ENCODE results near the gene SYTL3. TPM values are rescaled to one million over a fixed set of nuclear protein-coding genes. Genes with fewer than 3 reads are reported as not detected.

Gene SYTL3
- total and polyA plus RNA-seq, 9 of the 15 experiments (the other 6 are each of a cell fraction or from before 2014, with no cell fraction given): 0.04 to 0.46 (median 0.17) TPM; not detected in 1

DNA sequence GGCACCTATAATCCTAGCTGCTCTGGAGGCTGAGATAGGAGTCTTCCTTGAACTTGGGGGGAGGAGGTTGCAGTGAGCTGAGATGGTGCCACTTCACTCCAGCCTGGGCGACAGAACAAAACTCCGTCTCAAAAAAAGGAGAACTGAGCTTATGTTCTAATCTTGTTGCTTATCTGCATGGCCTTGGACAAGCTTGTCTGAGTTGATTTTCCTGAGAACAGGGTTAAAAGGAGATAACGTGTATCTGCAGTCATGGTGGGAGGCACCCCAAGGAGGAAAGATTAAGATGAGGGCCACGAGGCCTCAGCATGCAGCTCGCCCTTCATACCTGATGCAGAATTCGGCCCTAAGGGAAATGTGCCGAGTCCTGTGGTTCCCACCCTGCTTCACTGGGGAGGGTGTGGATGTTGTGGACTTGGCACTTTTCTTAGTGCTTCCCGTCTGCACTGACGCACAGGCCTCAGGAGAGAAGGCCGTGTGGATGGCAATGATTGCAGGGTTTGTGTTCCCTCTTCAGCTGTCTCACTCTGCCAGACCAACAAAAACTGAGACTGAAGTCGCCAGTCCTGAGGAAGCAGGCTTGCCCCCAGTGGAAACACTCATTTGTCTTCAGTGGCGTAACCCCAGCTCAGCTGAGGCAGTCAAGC lies 113.1 kb downstream of the SYTL3 start (continued):
- TF ChIP-seq RCOR1 (IDR thresholded peaks at IDR 0.05; ENCODE audit: borderline replicate concordance in 1 of 2, low read depth in 2 of 2, low read length in 2 of 2) (peak; percentile 83 to 99; a peak in 3 of 4 replicates), CREB1 (IDR thresholded peaks at IDR 0.05) (no peak; the same call in 1 of the 2 replicates), CREB1 (CRISPR knock-in tag; IDR thresholded peaks at IDR 0.05) (peak; percentile 33; the same call in 1 of the 2 replicates), ATF7 (IDR thresholded peaks at IDR 0.05) (peak; percentile 73), ZNF175 (CRISPR knock-in tag; IDR thresholded peaks at IDR 0.05; ENCODE audit: low read depth) (peak; percentile 6; the same call in 1 of the 2 replicates), ZNF24 (IDR thresholded peaks at IDR 0.05) (peak; percentile 47; the same call in 1 of the 2 replicates), POLR2G (IDR thresholded peaks at IDR 0.05; ENCODE audit: low read depth, low read length) (no peak), ZNF449 (CRISPR knock-in tag; IDR thresholded peaks at IDR 0.05) (peak; percentile 67; the same call in 1 of the 2 replicates), CBX5 (IDR thresholded peaks at IDR 0.05; ENCODE audit: borderline replicate concordance, low read depth) (no peak; the same call in 1 of the 2 replicates), SIX5 (IDR thresholded peaks at IDR 0.05; ENCODE audit: borderline replicate concordance in 1 of 2, insufficient read depth in 1 of 2, low read depth in 1 of 2, low read length in 2 of 2) (no peak), KLF13 (tag; IDR thresholded peaks at IDR 0.05; ENCODE audit: borderline replicate concordance, low read depth) (peak; percentile 57; the same call in 1 of the 2 replicates), EP400 (IDR thresholded peaks at IDR 0.05) (no peak; the same call in 1 of the 2 replicates), TCF7L2 (IDR thresholded peaks at IDR 0.05; ENCODE audit: low read depth, low read length) (no peak), ZEB2 (IDR thresholded peaks at IDR 0.05) (peak; percentile 89), RBM14 (IDR thresholded peaks at IDR 0.05; ENCODE audit: borderline replicate concordance, insufficient read depth, low read depth, low read length) (no peak)
- TF ChIP-seq, protein P1, sequence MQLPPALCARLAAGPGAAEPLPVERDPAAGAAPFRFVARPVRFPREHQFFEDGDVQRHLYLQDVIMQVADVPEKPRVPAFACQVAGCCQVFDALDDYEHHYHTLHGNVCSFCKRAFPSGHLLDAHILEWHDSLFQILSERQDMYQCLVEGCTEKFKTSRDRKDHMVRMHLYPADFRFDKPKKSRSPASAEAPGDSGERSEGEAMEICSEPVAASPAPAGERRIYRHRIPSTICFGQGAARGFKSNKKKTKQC (CRISPR knock-in tag; IDR thresholded peaks at IDR 0.05): no peak
- TF ChIP-seq, protein P2, sequence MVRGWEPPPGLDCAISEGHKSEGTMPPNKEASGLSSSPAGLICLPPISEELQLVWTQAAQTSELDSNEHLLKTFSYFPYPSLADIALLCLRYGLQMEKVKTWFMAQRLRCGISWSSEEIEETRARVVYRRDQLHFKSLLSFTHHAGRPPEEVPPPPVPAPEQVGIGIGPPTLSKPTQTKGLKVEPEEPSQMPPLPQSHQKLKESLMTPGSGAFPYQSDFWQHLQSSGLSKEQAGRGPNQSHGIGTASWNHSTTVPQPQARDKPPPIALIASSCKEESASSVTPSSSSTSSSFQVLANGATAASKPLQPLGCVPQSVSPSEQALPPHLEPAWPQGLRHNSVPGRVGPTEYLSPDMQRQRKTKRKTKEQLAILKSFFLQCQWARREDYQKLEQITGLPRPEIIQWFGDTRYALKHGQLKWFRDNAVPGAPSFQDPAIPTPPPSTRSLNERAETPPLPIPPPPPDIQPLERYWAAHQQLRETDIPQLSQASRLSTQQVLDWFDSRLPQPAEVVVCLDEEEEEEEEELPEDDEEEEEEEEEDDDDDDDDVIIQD (CRISPR knock-in tag; IDR thresholded peaks at IDR 0.05): no peak
- TF ChIP-seq, protein P3, sequence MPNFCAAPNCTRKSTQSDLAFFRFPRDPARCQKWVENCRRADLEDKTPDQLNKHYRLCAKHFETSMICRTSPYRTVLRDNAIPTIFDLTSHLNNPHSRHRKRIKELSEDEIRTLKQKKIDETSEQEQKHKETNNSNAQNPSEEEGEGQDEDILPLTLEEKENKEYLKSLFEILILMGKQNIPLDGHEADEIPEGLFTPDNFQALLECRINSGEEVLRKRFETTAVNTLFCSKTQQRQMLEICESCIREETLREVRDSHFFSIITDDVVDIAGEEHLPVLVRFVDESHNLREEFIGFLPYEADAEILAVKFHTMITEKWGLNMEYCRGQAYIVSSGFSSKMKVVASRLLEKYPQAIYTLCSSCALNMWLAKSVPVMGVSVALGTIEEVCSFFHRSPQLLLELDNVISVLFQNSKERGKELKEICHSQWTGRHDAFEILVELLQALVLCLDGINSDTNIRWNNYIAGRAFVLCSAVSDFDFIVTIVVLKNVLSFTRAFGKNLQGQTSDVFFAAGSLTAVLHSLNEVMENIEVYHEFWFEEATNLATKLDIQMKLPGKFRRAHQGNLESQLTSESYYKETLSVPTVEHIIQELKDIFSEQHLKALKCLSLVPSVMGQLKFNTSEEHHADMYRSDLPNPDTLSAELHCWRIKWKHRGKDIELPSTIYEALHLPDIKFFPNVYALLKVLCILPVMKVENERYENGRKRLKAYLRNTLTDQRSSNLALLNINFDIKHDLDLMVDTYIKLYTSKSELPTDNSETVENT (CRISPR knock-in tag; IDR thresholded peaks at IDR 0.05): no peak

All from K562 (cell line).